Stomach (tissue), 4 donors: Measurements from ENCODE around the gene TENM4.

Source experiments
- POLR2A ChIP-seq, 4 donors: fragments of 450-650 bp; IDR thresholded peaks; one replicate each; pipeline ENCODE4 v1.6.1; 2016; ENCODE audit warnings: antibody characterized with exemption in 4 of 4, control low read depth in 2 of 4, mild to moderate bottlenecking in 1 of 4, moderate library complexity in 1 of 4
- TF ChIP-seq, protein P1 (sequence below), 7 experiments: fragments of 450-650 bp in 4 of 7; fragments of 200-600 bp in 3 of 7; sonication (generic) in 3 of 7; IDR thresholded peaks; one replicate each; pipeline ENCODE4 v1.5.1; 2016 to 2019; ENCODE audit warnings: antibody characterized with exemption in 7 of 7, control low read depth in 2 of 7, mild to moderate bottlenecking in 1 of 7

- TF ChIP-seq, protein P1, sequence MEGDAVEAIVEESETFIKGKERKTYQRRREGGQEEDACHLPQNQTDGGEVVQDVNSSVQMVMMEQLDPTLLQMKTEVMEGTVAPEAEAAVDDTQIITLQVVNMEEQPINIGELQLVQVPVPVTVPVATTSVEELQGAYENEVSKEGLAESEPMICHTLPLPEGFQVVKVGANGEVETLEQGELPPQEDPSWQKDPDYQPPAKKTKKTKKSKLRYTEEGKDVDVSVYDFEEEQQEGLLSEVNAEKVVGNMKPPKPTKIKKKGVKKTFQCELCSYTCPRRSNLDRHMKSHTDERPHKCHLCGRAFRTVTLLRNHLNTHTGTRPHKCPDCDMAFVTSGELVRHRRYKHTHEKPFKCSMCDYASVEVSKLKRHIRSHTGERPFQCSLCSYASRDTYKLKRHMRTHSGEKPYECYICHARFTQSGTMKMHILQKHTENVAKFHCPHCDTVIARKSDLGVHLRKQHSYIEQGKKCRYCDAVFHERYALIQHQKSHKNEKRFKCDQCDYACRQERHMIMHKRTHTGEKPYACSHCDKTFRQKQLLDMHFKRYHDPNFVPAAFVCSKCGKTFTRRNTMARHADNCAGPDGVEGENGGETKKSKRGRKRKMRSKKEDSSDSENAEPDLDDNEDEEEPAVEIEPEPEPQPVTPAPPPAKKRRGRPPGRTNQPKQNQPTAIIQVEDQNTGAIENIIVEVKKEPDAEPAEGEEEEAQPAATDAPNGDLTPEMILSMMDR (IDR thresholded peaks at IDR 0.05), result no peak
- TF ChIP-seq POLR2A (IDR thresholded peaks at IDR 0.05), result no peak
Observed at GRCh38 chr11:79374727-79375126, 66.1 kb downstream of the TENM4 start.
